G401.6 (cell line): Measurements from ENCODE around the gene CLTCL1.
"Not testable (repeated sequence)": the region's sequence is repeated elsewhere in the genome, so short reads cannot be mapped to it uniquely, and the experiment has no call there.

ENCODE experiments used
- FAIRE-seq: peaks from 2 replicates; lab custom pipeline; 2012; peaks lifted over from hg19 to GRCh38; lab: Jason Lieb, UNC

CLTCL1 gene

DNA sequence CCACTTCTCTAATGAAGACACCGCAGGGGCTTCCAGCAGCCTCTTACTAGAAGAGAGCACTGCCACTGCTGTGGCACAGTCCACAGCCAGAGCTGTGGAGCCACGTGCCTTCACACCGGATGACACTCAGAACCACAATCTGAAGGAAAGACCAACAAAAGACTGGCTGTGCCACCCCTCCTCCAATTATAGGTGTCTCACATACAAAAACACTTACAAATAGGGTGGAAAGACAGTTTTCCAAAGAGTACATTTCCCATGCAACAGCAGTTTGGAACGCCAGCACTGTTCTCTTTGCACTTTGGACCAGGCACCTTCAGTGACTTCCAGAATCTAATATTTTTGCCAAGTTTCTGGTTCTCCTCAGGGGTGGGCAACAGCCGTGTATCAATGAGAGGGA, 74.9 kb downstream of the CLTCL1 start:
- FAIRE-seq: no peak

GRCh38 chr22:19215360-19215759, 76.2 kb downstream of the CLTCL1 start:
- no peak for FAIRE-seq

DNA sequence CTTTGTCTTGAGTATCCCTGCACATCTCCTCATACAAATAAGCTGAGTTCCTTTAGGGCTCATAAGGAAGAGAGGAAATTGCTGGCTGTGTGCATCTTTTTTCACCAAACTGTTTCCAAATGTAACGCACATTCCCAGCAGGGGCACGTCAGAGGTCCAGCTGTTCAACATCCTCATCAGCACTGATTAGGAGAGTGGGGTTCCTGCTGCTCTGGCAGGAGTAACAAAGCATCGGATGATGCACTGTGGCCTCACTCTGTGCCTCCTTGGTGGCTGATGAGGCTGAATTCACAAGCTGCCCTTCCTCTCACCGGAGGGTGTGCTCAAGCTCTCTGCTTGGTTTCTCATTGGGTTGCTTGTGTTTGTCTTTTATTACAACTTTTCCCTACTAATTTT, 77.4 kb downstream of the CLTCL1 start:
- no peak for FAIRE-seq

DNA sequence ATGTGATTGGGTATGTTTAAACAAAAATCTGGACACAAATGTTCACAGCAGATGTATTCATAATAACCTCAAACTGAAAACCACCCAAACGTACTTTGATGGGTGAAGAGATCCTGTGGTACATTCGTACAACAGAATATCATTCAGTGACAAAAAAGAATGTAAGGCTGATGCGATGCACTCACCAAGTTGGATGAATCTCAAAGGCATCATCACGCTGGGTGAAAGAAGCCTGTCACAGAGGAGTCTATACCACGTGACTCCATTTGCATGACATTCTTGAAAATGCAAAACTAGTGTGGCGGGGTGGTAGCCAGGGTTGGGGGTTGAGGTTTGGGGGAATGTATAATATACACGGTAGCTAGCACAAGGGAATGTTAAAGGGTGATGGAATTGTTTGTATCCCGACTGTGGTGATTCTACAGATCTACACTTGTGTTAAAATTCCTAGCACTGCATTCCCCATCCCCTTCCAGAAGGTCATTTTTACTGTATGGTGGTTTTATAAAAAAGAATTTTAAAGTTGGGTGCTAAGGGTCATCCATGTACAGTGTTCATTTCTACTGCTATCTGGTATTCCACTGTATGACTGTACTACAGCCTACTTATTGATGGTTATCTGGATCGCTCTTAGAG, 78.0 kb downstream of the CLTCL1 start:
- no peak for FAIRE-seq

DNA sequence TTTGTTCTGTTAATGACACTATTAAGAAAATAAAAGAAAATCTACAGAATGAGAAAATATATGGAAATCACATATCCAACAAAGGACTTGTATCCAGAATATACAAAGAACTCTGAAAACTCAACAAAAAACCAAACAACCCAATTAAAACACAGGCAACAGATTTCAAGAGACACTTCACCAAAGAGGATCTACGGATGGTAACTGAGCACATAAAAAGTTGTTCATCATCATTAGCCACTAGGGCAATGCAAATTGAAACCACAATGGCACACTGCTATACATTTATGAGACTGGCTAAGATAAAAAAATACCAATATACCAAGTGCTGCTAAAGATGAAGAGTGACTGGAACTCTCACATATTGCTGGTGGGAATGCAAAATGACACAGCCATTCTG, 78.5 kb downstream of the CLTCL1 start:
- FAIRE-seq: no peak

DNA sequence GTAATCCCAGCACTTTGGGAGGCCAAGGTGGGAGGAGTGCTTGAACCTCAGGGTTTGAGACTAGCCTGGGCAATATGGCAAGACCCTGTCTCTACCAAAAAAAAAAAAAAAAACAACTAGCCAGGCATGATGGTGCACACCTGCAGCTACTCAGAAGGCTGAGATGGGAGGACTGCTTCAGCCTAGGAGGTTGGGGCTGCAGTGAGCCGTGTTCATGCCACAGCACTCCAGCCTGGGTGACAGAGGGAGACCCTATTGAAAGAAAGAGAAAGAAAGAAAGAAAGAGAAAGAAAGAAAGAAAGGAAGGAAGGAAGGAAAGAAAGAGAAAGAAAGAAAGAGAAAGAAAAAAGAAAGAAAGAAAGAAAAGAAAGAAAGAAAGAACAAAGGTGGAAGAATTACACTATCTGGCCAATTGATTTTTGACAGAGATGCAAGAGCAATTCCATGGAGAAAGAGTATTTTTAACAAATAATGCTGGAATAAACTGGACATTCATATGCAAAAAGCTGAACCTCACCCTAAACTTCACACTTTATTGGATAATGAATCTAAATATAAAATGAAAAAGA, 79.1 kb downstream of the CLTCL1 start:
- no peak for FAIRE-seq

DNA sequence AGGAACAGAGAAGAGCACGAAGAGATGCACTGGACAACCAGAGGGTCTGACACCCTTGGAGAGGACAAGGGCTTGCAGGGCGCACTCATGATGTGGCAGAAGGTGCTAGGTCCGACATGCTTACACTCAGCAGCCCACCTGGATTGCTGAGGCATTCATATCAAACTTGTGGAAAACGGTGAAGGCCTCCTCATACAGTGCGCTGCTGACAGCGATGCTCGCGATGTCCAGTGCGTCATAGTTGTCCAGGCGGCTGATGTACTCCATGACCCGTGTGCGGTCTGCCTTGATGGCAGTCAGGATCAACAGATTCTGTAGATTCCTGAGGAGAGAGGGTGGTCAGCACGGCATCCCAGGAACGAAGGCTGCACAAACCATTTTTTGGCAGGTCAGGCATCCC, 81.3 kb downstream of the CLTCL1 start:
- no peak for FAIRE-seq

- FAIRE-seq: no peak
Observed at GRCh38 chr22:19208287-19208847, 83.2 kb downstream of the CLTCL1 start.

GRCh38 chr22:19207884-19208283, 83.6 kb downstream of the CLTCL1 start:
- no peak for FAIRE-seq

DNA sequence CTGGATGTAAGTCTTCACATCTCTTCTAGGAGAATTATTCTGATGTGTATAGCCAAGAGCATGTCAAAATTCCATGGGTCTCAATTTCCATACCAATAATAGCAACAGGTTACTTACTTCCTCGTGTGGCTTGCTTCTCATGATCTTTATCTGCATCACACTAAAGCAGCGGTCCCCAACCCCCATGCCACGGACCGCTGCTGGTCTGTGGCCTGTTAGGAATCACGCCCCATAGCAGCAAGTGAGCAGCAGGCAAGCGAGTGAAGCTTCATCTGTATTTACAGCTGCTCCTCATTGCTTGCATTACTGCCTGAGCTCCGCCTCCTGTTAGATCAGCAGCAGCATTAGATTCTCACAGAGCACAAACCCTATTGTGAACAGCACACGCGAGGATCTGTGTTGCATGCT, 84.1 kb downstream of the CLTCL1 start:
- no peak for FAIRE-seq

DNA sequence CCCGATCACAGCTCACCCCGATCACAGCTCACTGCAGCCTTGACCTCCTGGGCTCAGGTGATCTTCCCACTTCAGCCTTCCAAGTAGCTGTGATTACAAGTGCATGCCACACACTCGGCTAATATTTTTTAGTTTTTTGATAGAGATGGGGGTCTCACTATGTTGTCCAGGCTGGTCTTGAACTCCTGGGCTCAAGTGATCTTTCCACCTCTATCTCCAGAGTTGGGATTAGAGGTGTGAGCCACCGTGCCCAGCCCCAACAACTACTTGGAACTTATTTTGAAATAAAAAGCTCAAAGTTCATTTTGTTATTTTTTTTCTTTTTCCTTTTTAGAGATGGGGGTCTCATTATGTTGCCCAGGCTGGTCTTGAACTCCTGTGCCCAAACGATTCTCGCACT, 85.2 kb downstream of the CLTCL1 start:
- FAIRE-seq: no peak

GRCh38 chr22:19204640-19205039, 86.9 kb downstream of the CLTCL1 start:
- FAIRE-seq: no peak

DNA sequence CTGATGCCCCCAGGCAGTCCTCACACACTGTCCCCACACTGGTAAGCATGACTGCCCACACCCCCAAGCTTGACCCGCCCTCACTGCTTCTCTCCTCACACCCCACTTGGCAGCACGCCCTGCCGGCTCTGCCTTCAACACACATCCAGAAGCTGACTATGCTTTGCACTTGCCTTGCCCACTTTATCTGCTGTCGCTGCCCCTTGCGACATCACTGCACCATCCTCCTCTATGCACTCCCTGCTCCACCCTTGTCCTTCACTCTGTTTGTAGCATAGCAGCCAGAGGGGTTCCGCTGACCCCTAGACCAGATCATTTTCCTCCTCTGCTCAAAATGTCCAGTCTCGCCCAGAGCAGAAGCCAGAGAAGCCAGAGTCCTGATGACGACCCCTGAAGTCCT, 87.7 kb downstream of the CLTCL1 start:
- FAIRE-seq: no peak

DNA sequence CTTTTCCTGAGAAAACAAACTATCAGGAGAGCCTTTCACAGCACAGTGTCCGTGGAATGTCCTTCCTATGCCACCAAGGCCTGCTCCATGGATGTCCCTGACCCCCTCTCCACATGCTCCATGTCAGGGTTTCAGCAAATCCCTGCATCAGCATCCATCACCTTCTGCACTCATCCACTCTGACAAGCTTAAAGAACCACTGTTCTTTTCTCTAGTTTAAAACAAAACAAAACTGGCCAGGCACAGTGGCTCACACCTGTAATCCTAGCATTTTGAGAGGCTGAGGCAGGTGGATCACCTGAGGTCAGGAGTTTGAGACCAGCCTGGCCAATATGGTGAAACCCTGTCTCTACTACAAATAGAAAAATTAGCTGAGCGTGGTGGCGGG, 88.7 kb downstream of the CLTCL1 start:
- not testable (repeated sequence) for FAIRE-seq

- no peak for FAIRE-seq
Observed at GRCh38 chr22:19201869-19202798, 89.4 kb downstream of the CLTCL1 start.

DNA sequence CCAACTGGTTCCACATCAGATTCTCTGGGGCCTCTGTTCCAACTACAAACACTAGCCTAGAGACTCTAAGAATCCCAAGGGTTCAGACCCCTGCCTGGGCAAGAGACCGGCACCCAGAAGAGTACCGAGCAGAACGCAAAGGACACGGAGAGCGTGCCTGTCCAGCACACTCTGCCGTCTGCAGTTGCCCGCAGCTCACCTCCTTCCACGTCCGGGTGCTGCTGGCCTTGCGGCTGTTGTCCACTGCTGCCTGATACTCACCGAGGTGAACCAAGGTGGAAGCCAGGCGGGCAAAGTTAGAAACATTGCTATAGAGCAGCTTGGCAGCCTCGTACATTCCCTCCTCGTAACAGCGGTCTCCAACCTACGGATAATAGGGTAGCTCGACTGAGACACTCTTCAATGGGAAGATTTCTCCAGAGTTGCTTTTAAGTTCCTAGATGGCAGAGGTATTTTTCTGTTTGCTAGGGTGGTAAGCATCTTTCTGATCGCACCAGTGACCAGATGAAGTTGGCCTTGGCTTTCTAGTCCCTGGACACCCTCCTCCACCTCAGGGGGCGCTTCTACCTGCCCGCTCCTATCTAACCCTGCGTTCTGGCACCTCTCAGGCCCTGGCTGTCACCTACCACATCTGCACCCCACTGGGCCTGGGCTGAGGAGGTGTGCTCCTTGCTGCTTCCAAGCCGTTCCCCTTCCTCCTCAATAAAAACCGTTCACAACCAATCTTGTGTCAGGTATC, 90.2 kb downstream of the CLTCL1 start:
- no peak for FAIRE-seq

DNA sequence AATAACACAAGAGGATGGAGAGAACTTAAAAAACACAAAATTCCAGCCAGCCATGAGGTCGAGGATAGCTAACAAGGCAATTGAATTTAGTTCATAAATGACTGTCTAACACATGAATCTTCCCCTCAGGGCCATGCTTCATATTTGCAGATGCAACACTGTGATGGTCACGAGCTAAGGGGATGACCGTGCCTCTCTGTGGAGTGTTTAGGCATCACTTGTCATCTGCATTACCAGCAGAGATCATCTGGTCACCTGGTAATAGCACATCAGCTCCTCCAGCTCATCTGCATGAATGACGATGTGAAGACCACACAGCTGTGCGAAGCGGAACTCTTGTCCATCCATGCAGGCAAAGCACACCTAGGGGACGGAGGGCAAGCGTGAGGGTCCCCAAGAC, 92.0 kb downstream of the CLTCL1 start:
- no peak for FAIRE-seq

GRCh38 chr22:19197997-19198865, 93.3 kb downstream of the CLTCL1 start:
- FAIRE-seq: no peak

GRCh38 chr22:19196841-19197612, 94.5 kb downstream of the CLTCL1 start:
- no peak for FAIRE-seq
